CD14-positive monocyte (primary cell): ENCODE data around the gene ATG3. TPM values are rescaled to one million over a fixed set of nuclear protein-coding genes. Genes with fewer than 3 reads are reported as not detected.

Source experiments
- DNase-seq, 3 donors: peaks; one replicate each; pipeline ENCODE4 v3.0.0-alpha.2; 2011 to 2022
- H2AFZ ChIP-seq: 2 replicates; pipeline ENCODE4 v1.6.0; 2012; ENCODE audit warnings: mild to moderate bottlenecking, low read depth, low read length, inconsistent platforms; ENCODE audit not compliant: insufficient read depth, poor library complexity, severe bottlenecking
- H3K27ac ChIP-seq, 2 donors: 1 replicate in 1 of 2; 2 replicates in 1 of 2; pipeline ENCODE4 v1.5.1; 2012 to 2013; ENCODE audit warnings: low read length in 2 of 2, control low read depth in 1 of 2, inconsistent platforms in 1 of 2, low read depth in 1 of 2, mild to moderate bottlenecking in 1 of 2
- H3K27me3 ChIP-seq, 2 donors: one replicate each; pipeline versions ENCODE4 v1.6.0 to v1.6.1; 2011 to 2013; ENCODE audit warnings: low read length in 2 of 2; ENCODE audit not compliant: control insufficient read depth in 2 of 2, insufficient read depth in 2 of 2
- H3K36me3 ChIP-seq, 2 donors: replicated peaks in 1 of 2; 1 replicate in 1 of 2; 2 replicates in 1 of 2; pipeline versions ENCODE4 v1.5.1 to v1.6.1; 2012 to 2013; ENCODE audit warnings: low read length in 2 of 2, control low read depth in 1 of 2, inconsistent platforms in 1 of 2, mild to moderate bottlenecking in 1 of 2; ENCODE audit not compliant: insufficient read depth in 2 of 2, control insufficient read depth in 1 of 2
- H3K4me1 ChIP-seq, 2 donors: 1 replicate in 1 of 2; 2 replicates in 1 of 2; pipeline versions ENCODE4 v1.5.1 to v1.6.1; 2012 to 2013; ENCODE audit warnings: low read length in 2 of 2, control low read depth in 1 of 2, inconsistent platforms in 1 of 2, mild to moderate bottlenecking in 1 of 2, moderate library complexity in 1 of 2; ENCODE audit not compliant: insufficient read depth in 2 of 2, control insufficient read depth in 1 of 2
- H3K4me2 ChIP-seq: replicated peaks from 2 replicates; pipeline ENCODE3; 2012; ENCODE audit warnings: low read length, moderate library complexity, mild to moderate bottlenecking; ENCODE audit not compliant: poor library complexity, severe bottlenecking; ENCODE audit errors: extremely low read depth
- H3K4me3 ChIP-seq, 3 experiments: fragments of 200-600 bp in 1 of 3; sonication (generic) in 1 of 3; replicated peaks in 1 of 3; 1 replicate in 2 of 3; 2 replicates in 1 of 3; pipeline ENCODE4 v1.5.1; 2011 to 2013; ENCODE audit warnings: low read length in 3 of 3, mild to moderate bottlenecking in 3 of 3, control low read depth in 2 of 3, low read depth in 2 of 3, inconsistent platforms in 1 of 3, moderate library complexity in 1 of 3
- H3K79me2 ChIP-seq: 2 replicates; pipeline ENCODE4 v1.6.0; 2012; ENCODE audit warnings: mild to moderate bottlenecking, control low read depth, inconsistent platforms, low read length, moderate library complexity; ENCODE audit not compliant: insufficient read depth
- H3K9ac ChIP-seq: 2 replicates; pipeline ENCODE4 v1.6.0; 2017; ENCODE audit warnings: low read length, mild to moderate bottlenecking; ENCODE audit not compliant: insufficient read depth, poor library complexity, severe bottlenecking
- H3K9me3 ChIP-seq, 2 donors: replicated peaks in 1 of 2; 1 replicate in 1 of 2; 2 replicates in 1 of 2; pipeline versions ENCODE4 v1.5.1 to v1.6.1; 2012 to 2013; ENCODE audit warnings: low read length in 2 of 2, control low read depth in 1 of 2; ENCODE audit not compliant: control insufficient read depth in 1 of 2, insufficient read depth in 1 of 2
- H4K20me1 ChIP-seq: 2 replicates; pipeline ENCODE4 v1.6.0; 2012; ENCODE audit warnings: mild to moderate bottlenecking, low read length, control low read depth, moderate library complexity; ENCODE audit not compliant: insufficient read depth
- H3K27ac Mint-ChIP-seq, 7 donors: one replicate each; pipeline ENCODE4 v1.8.0; 2020; ENCODE audit warnings: mild to moderate bottlenecking in 7 of 7, mixed read lengths in 7 of 7, moderate library complexity in 6 of 7, inconsistent platforms in 2 of 7
- H3K27me3 Mint-ChIP-seq, 3 donors: one replicate each; pipeline ENCODE4 v1.8.0; 2021 to 2022; ENCODE audit warnings: low read depth in 3 of 3, mild to moderate bottlenecking in 3 of 3, mixed read lengths in 3 of 3, moderate library complexity in 3 of 3, inconsistent platforms in 1 of 3
- H3K36me3 Mint-ChIP-seq, 2 donors: one replicate each; pipeline ENCODE4 v1.8.0; 2020; ENCODE audit warnings: mixed read lengths in 2 of 2, inconsistent platforms in 1 of 2, mild to moderate bottlenecking in 1 of 2
- H3K4me1 Mint-ChIP-seq: one replicate; pipeline ENCODE4 v1.8.0; 2020; ENCODE audit warnings: mild to moderate bottlenecking, mixed read lengths
- H3K4me3 Mint-ChIP-seq, 2 donors: one replicate each; pipeline ENCODE4 v1.8.0; 2020; ENCODE audit warnings: mild to moderate bottlenecking in 2 of 2, mixed read lengths in 2 of 2, moderate library complexity in 1 of 2
- H3K9me3 Mint-ChIP-seq, 7 donors: one replicate each; pipeline ENCODE4 v1.8.0; 2020 to 2022; ENCODE audit warnings: mixed read lengths in 7 of 7, mild to moderate bottlenecking in 6 of 7, moderate library complexity in 6 of 7, inconsistent platforms in 2 of 7
- CTCF ChIP-seq: fragments of 200-600 bp; IDR thresholded peaks from one replicate; pipeline ENCODE4 v1.8.0; 2022; ENCODE audit warnings: antibody characterized with exemption, mild to moderate bottlenecking
- WGBS: methylation state at CpG from one replicate; pipeline ENCODE4 v1.1.5; 2013; ENCODE audit warnings: missing lambda C conversion rate; ENCODE audit not compliant: insufficient coverage; 5-methylcytosine and 5-hydroxymethylcytosine counted together
- intact Hi-C, 2 donors: fragments of 100-400 bp; cut with micrococcal nuclease; formaldehyde crosslinking; loops; one replicate each; pipeline versions ENCODE4 v1.15.0 to v1.15.1; 2023
- polyA plus RNA-seq, 3 donors: library from polyadenylated mRNA; depleted of rRNA in 1 of 3; unstranded in 2 of 3; stranded (reverse) in 1 of 3; fragments of 300-500 nt in 2 of 3; fragments of >200 nt in 1 of 3; fragmentation: Illumina TruSeq in 2 of 3; gene quantifications; 1 replicate in 2 of 3; 2 replicates in 1 of 3; pipeline ENCODE4 v1.2.3, GENCODE V29; 2012 to 2021

ATG3 gene
- polyA plus RNA-seq, 3 donors, result 99.8 to 288 (median 226) TPM

GRCh38 chr3:112593258-112593657, 31.5 kb upstream of the ATG3 start:
- peaks cover 0 to 4% (median 0%) of the 10 kb centered on the region in 7 donors for H3K9me3 Mint-ChIP-seq
- no peaks in the 10 kb centered on the region for H3K27me3 ChIP-seq
- H3K4me1 ChIP-seq, result peaks cover 4 to 8% of the 10 kb centered on the region in 2 donors
- no peaks in the 10 kb centered on the region for H4K20me1 ChIP-seq
- no peak for TF ChIP-seq CTCF
- no peaks in the 10 kb centered on the region for H3K9me3 ChIP-seq
- H3K4me2 ChIP-seq, result no peak overlapping the region
- intact Hi-C loops, result no loop called here
- H3K36me3 ChIP-seq, result peaks cover 14 to 59% of the 10 kb centered on the region in 2 donors
- no peak overlapping the region for H3K4me3 Mint-ChIP-seq
- no peaks in the 10 kb centered on the region for H3K27me3 Mint-ChIP-seq
- no peak overlapping the region for H3K9ac ChIP-seq
- no peak overlapping the region for H3K4me3 ChIP-seq
- no peak for DNase-seq
- no peak overlapping the region for H2AFZ ChIP-seq
- peaks cover 60 to 71% of the 10 kb centered on the region in 2 donors for H3K36me3 Mint-ChIP-seq
- H3K4me1 Mint-ChIP-seq, result peaks cover 10% of the 10 kb centered on the region
- no peaks in the 10 kb centered on the region for H3K79me2 ChIP-seq
- H3K27ac ChIP-seq, result no peak overlapping the region
- H3K27ac Mint-ChIP-seq, result no peak overlapping the region

- Mint-ChIP-seq H3K27ac (no peak overlapping the region), H3K4me1 (peaks cover 14% of the 10 kb centered on the region), H3K27me3 (no peaks in the 10 kb centered on the region), H3K4me3 (no peak overlapping the region), H3K9me3 (no peaks in the 10 kb centered on the region), H3K36me3 (peaks cover 80 to 89% of the 10 kb centered on the region in 2 donors)
- no peak for DNase-seq
- H2AFZ ChIP-seq, result no peak overlapping the region
- intact Hi-C loops, result no loop called here
- TF ChIP-seq CTCF, result no peak
- peaks cover 47 to 89% of the 10 kb centered on the region in 2 donors for H3K36me3 ChIP-seq
- H3K4me2 ChIP-seq, result no peak overlapping the region
- peaks cover 1 to 5% of the 10 kb centered on the region in 2 donors for H3K4me1 ChIP-seq
- H3K27me3 ChIP-seq, result no peaks in the 10 kb centered on the region
- H3K4me3 ChIP-seq, result no peak overlapping the region
- no peaks in the 10 kb centered on the region for H3K9me3 ChIP-seq
- H4K20me1 ChIP-seq, result no peaks in the 10 kb centered on the region
- no peak overlapping the region for H3K27ac ChIP-seq
- WGBS, result no CpG with 5 or more reads among the region's 1 CpG
- no peak overlapping the region for H3K9ac ChIP-seq
- H3K79me2 ChIP-seq, result no peaks in the 10 kb centered on the region
Observed at GRCh38 chr3:112587336-112587735, 25.6 kb upstream of the ATG3 start.
